ENCODE data around the gene SYNE4. TPM values are rescaled to one million over a fixed set of nuclear protein-coding genes. Genes with fewer than 3 reads are reported as not detected.

SYNE4 gene
- total RNA-seq, 1 donor from 2014 or later: 8.7 TPM

GRCh38 chr19:36027696-36028095 lies 19.1 kb upstream of the SYNE4 start:
- no peak for TF ChIP-seq CTCF (conservative IDR thresholded peaks at IDR 0.05)
- H3K9me3 Mint-ChIP-seq: no peaks in the 10 kb centered on the region
- no peaks in the 10 kb centered on the region for H3K27me3 Mint-ChIP-seq
- no peak overlapping the region for H3K4me3 Mint-ChIP-seq
- no peak for DNase-seq (ENCODE audit: extremely low spot score, unreplicated experiment)
- peaks cover 4% of the 10 kb centered on the region for H3K4me1 Mint-ChIP-seq (ENCODE audit: unreplicated experiment)
- peaks cover 4% of the 10 kb centered on the region for H3K36me3 Mint-ChIP-seq
- no peak overlapping the region for H3K27ac Mint-ChIP-seq

- Mint-ChIP-seq H3K9me3 (no peaks in the 10 kb centered on the region), H3K27me3 (no peaks in the 10 kb centered on the region), H3K4me1 (ENCODE audit: unreplicated experiment) (peaks cover 2% of the 10 kb centered on the region), H3K4me3 (no peak overlapping the region), H3K27ac (no peak overlapping the region), H3K36me3 (peaks cover 4% of the 10 kb centered on the region)
- no peak for DNase-seq (ENCODE audit: extremely low spot score, unreplicated experiment)
- no peak for TF ChIP-seq CTCF (conservative IDR thresholded peaks at IDR 0.05)
Observed at GRCh38 chr19:36026091-36026876, 17.7 kb upstream of the SYNE4 start.

- H3K27me3 Mint-ChIP-seq: no peaks in the 10 kb centered on the region
- H3K4me1 Mint-ChIP-seq (ENCODE audit: unreplicated experiment): no peaks in the 10 kb centered on the region
- peaks cover 4% of the 10 kb centered on the region for H3K36me3 Mint-ChIP-seq
- no peak for DNase-seq (ENCODE audit: extremely low spot score, unreplicated experiment)
- no peak overlapping the region for H3K27ac Mint-ChIP-seq
- no peaks in the 10 kb centered on the region for H3K9me3 Mint-ChIP-seq
- no peak overlapping the region for H3K4me3 Mint-ChIP-seq
- TF ChIP-seq CTCF (conservative IDR thresholded peaks at IDR 0.05): no peak
Observed at GRCh38 chr19:36025541-36025940, 16.9 kb upstream of the SYNE4 start.

- Mint-ChIP-seq H3K9me3 (no peaks in the 10 kb centered on the region), H3K27ac (no peak overlapping the region), H3K36me3 (peaks cover 4% of the 10 kb centered on the region), H3K27me3 (no peaks in the 10 kb centered on the region), H3K4me3 (no peak overlapping the region), H3K4me1 (ENCODE audit: unreplicated experiment) (no peaks in the 10 kb centered on the region)
- TF ChIP-seq CTCF (conservative IDR thresholded peaks at IDR 0.05): no peak
- no peak for DNase-seq (ENCODE audit: extremely low spot score, unreplicated experiment)
Observed at GRCh38 chr19:36023432-36023831, 14.8 kb upstream of the SYNE4 start.

GRCh38 chr19:36019061-36019670 lies 10.6 kb upstream of the SYNE4 start:
- Mint-ChIP-seq H3K4me3 (no peak overlapping the region), H3K27ac (no peak overlapping the region), H3K4me1 (ENCODE audit: unreplicated experiment) (peaks cover 6% of the 10 kb centered on the region), H3K27me3 (no peaks in the 10 kb centered on the region), H3K36me3 (peaks cover 7% of the 10 kb centered on the region), H3K9me3 (no peaks in the 10 kb centered on the region)
- DNase-seq (ENCODE audit: extremely low spot score, unreplicated experiment): no peak
- TF ChIP-seq CTCF (conservative IDR thresholded peaks at IDR 0.05): no peak
